ENCODE data around the gene SLC39A5.
A peak's percentile ranks its signal among the peaks of the same experiment; 100 is the strongest.
"Not testable (repeated sequence)": the region's sequence is repeated elsewhere in the genome, so short reads cannot be mapped to it uniquely, and the experiment has no call there.

Gene SLC39A5

DNA sequence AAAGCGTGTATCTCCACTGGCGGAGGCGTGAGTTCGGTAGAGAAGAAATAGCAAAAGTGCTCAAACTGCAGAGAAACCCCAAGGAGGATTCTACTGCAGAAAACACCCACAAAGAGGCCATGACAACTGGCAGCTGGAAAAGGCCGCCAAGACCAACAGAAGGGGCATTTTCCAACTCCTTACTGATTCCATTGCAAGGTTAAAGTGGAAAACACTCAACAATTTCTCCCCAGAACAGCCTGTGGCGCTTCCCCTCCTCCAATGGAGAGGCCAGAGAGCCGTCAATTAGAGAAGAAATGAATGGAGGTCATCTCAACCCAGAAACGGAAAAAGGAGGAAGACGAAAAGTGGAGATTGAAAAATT lies 29.0 kb downstream of the SLC39A5 start:
- Histone ChIP-seq H3K4me1 (peaks cover 13% of the 10 kb centered on the region), H3K36me3 (replicated peaks) (peaks cover 33% of the 10 kb centered on the region), H3K9me3 (no peaks in the 10 kb centered on the region), H3K27me3 (ENCODE audit: low read depth) (no peaks in the 10 kb centered on the region), H3K4me3 (peak overlapping the region; percentile 75)
- in situ Hi-C loops (cut with MboI; ENCODE audit: low sequenced_read_pairs) = no loop called here
- no peak for DNase-seq (ENCODE audit: low spot score in 2 of 2)

GRCh38 chr12:56260380-56260779 lies 30.5 kb downstream of the SLC39A5 start:
- in situ Hi-C loops (cut with MboI; ENCODE audit: low sequenced_read_pairs) = no loop called here

GRCh38 chr12:56260921-56261320 lies 31.1 kb downstream of the SLC39A5 start:
- Histone ChIP-seq H3K27me3 (ENCODE audit: low read depth) (no peaks in the 10 kb centered on the region), H3K36me3 (replicated peaks) (peaks cover 12% of the 10 kb centered on the region), H3K9me3 (no peaks in the 10 kb centered on the region), H3K4me1 (peaks cover 13% of the 10 kb centered on the region), H3K4me3 (no peak overlapping the region)
- in situ Hi-C loops (cut with MboI; ENCODE audit: low sequenced_read_pairs) = no loop called here
- DNase-seq (ENCODE audit: low spot score in 2 of 2) = no peak

More at GRCh38 chr12:56260380-56260779, 30.5 kb downstream of the SLC39A5 start:
- Histone ChIP-seq H3K4me3 (no peak overlapping the region), H3K27me3 (ENCODE audit: low read depth) (no peaks in the 10 kb centered on the region), H3K9me3 (no peaks in the 10 kb centered on the region), H3K4me1 (peaks cover 13% of the 10 kb centered on the region), H3K36me3 (replicated peaks) (peaks cover 17% of the 10 kb centered on the region)
- DNase-seq (ENCODE audit: low spot score in 2 of 2) = no peak

GRCh38 chr12:56261503-56262232 lies 31.8 kb downstream of the SLC39A5 start:
- peaks cover 4% of the 10 kb centered on the region for H3K36me3 ChIP-seq (replicated peaks)
- no peaks in the 10 kb centered on the region for H3K9me3 ChIP-seq
- H3K4me1 ChIP-seq = peaks cover 15% of the 10 kb centered on the region
- H3K4me3 ChIP-seq = no peak overlapping the region
- H3K27me3 ChIP-seq (ENCODE audit: low read depth) = no peaks in the 10 kb centered on the region
- no peak for DNase-seq (ENCODE audit: low spot score in 2 of 2)
- in situ Hi-C loops (cut with MboI; ENCODE audit: low sequenced_read_pairs) = no loop called here

GRCh38 chr12:56262955-56263354 lies 33.1 kb downstream of the SLC39A5 start:
- DNase-seq (ENCODE audit: low spot score in 2 of 2); H3K36me3 ChIP-seq (replicated peaks); H3K4me3 ChIP-seq; in situ Hi-C loops (cut with MboI; ENCODE audit: low sequenced_read_pairs); H3K4me1 ChIP-seq; H3K27me3 ChIP-seq (ENCODE audit: low read depth); H3K9me3 ChIP-seq: not testable (repeated sequence)

- in situ Hi-C loops (cut with MboI; ENCODE audit: low sequenced_read_pairs); H3K27me3 ChIP-seq (ENCODE audit: low read depth); H3K4me1 ChIP-seq; H3K9me3 ChIP-seq; DNase-seq (ENCODE audit: low spot score in 2 of 2): not testable (repeated sequence)
- Histone ChIP-seq H3K4me3 (peak overlapping the region; percentile 82), H3K36me3 (replicated peaks) (peaks cover 22% of the 10 kb centered on the region)
Measured at GRCh38 chr12:56266068-56266692, 36.3 kb downstream of the SLC39A5 start.

- Histone ChIP-seq H3K27me3 (ENCODE audit: low read depth) (no peaks in the 10 kb centered on the region), H3K36me3 (replicated peaks) (peaks cover 29% of the 10 kb centered on the region), H3K9me3 (no peaks in the 10 kb centered on the region), H3K4me3 (peak within 1 kb of the TSS; percentile 82), H3K4me1 (peaks cover 4% of the 10 kb centered on the region)
- peak; percentile 83 to 92 for DNase-seq (ENCODE audit: low spot score in 2 of 2)
- in situ Hi-C loops (cut with MboI; ENCODE audit: low sequenced_read_pairs) = no loop called here
Measured at GRCh38 chr12:56266693-56267442, 37.0 kb downstream of the SLC39A5 start, which contains the start of gene COQ10A. Gene COQ10A, plus strand, starts transcription at chr12:56266942. Its CDS starts 177 bp downstream, at chr12:56267119.

DNA sequence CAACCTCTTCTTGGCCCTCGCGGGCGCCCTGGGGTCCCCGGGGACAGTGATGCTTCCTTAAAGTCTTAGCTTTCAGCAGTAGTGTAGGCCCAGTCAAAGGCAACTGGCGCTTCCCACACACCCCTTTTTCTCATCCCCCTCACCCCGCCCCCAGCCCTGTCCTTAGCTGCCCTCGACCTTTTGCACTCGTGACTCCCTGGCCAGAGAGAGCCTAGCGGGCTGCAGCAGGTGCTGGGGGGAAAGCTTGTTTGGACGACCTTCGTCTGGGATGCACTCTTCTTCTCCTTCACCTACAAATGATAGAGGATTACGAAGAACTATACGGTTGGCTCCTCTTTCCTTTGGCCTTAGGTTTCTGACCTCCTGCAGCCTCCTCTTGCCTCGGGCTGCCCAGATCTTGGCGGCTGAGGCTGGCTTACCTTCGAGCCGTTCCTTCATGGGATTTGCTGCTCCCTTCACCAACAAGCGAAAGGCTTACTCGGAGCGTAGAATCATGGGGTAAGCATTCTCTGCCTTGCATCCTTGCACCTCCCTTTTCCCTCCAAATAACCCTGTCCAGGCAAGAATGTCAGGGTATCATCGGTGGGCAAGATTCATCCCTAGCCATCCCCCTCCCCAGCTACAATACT lies 37.7 kb downstream of the SLC39A5 start:
- in situ Hi-C loops (cut with MboI; ENCODE audit: low sequenced_read_pairs) = no loop called here
- no peaks in the 10 kb centered on the region for H3K27me3 ChIP-seq (ENCODE audit: low read depth)
- H3K36me3 ChIP-seq (replicated peaks) = peaks cover 36% of the 10 kb centered on the region
- H3K4me1 ChIP-seq = peaks cover 4% of the 10 kb centered on the region
- no peaks in the 10 kb centered on the region for H3K9me3 ChIP-seq
- peak in 1 of 2 experiments; percentile 49 for DNase-seq (ENCODE audit: low spot score in 2 of 2)
- H3K4me3 ChIP-seq = peak overlapping the region; percentile 82

DNA sequence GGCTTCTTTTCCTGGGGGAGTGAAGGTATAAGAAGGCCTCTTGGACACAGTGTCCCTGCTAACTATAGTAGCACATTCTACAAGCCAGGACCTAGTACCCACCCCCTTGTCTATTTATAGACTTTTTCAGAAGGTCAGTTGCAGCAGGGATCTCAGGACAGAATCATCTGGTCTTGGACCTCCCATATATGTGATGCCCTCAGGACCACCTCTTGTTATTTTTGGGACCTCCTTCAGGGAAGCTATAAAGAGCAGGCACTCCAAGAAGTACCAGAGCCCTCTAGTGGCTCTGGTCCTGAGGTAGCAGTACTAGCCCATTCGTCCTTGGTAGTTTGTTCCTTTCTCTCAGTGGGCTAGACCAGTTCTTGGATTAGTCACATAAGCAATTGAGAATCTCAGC lies 41.2 kb downstream of the SLC39A5 start:
- Histone ChIP-seq H3K27me3 (ENCODE audit: low read depth) (no peaks in the 10 kb centered on the region), H3K4me3 (no peak overlapping the region), H3K36me3 (replicated peaks) (peaks cover 69% of the 10 kb centered on the region), H3K4me1 (peaks cover 4% of the 10 kb centered on the region), H3K9me3 (no peaks in the 10 kb centered on the region)
- in situ Hi-C loops (cut with MboI; ENCODE audit: low sequenced_read_pairs) = no loop called here
- DNase-seq (ENCODE audit: low spot score in 2 of 2) = no peak

DNA sequence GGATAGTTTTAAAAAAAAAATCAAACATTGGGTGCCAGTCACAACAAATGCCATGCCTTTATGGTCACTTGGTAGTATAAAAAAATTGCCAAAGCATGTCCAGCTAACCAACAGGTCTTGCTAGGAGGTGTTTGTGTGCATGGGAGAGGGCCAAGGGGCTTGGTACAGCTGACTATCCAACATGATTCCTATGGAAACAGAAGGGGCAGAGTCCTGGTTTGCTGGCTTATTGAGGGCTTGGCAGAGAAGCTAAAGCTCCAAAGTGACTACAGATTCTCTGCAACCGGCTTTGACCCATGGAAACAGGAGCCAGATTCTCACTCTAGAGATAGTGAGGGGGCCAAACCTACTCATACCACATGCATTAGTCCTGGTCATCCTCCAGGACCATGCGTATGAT lies 42.6 kb downstream of the SLC39A5 start:
- H3K4me1 ChIP-seq; H3K27me3 ChIP-seq (ENCODE audit: low read depth); H3K4me3 ChIP-seq; H3K9me3 ChIP-seq; in situ Hi-C loops (cut with MboI; ENCODE audit: low sequenced_read_pairs); DNase-seq (ENCODE audit: low spot score in 2 of 2): not testable (repeated sequence)
- H3K36me3 ChIP-seq (replicated peaks) = peaks cover 78% of the 10 kb centered on the region

GRCh38 chr12:56274299-56274698 lies 44.4 kb downstream of the SLC39A5 start:
- peaks cover 93% of the 10 kb centered on the region for H3K36me3 ChIP-seq (replicated peaks)
- no peaks in the 10 kb centered on the region for H3K9me3 ChIP-seq
- no peaks in the 10 kb centered on the region for H3K4me1 ChIP-seq
- in situ Hi-C loops (cut with MboI; ENCODE audit: low sequenced_read_pairs) = no loop called here
- H3K27me3 ChIP-seq (ENCODE audit: low read depth) = no peaks in the 10 kb centered on the region
- no peak for DNase-seq (ENCODE audit: low spot score in 2 of 2)
- no peak overlapping the region for H3K4me3 ChIP-seq

DNA sequence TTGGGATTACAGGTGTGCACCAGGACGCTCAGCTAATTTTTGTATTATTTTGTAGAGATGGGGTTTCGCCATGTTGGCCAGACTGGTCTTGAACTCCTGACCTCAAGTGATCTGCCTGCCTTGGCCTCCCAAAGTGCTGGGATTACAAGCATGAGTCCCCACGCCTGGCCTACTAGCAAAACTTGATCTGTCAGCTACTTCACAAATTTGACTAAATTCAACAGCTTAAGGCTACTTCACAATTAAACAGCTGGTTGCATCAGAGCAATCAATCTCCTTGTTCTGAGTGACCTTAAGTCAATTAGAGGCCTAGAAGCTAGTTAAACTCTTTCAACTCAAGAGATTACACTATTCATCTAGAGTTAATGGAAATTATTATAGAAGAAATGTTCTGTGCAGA lies 49.1 kb downstream of the SLC39A5 start:
- H3K27me3 ChIP-seq (ENCODE audit: low read depth) = no peaks in the 10 kb centered on the region
- H3K36me3 ChIP-seq (replicated peaks) = peaks cover 92% of the 10 kb centered on the region
- DNase-seq (ENCODE audit: low spot score in 2 of 2) = no peak
- in situ Hi-C loops (cut with MboI; ENCODE audit: low sequenced_read_pairs) = loop anchor here (25.0 kb wide), 1 partner anchor 333 kb away; no protein-coding TSS in a partner anchor
- no peaks in the 10 kb centered on the region for H3K9me3 ChIP-seq
- H3K4me3 ChIP-seq = no peak overlapping the region
- no peaks in the 10 kb centered on the region for H3K4me1 ChIP-seq

DNA sequence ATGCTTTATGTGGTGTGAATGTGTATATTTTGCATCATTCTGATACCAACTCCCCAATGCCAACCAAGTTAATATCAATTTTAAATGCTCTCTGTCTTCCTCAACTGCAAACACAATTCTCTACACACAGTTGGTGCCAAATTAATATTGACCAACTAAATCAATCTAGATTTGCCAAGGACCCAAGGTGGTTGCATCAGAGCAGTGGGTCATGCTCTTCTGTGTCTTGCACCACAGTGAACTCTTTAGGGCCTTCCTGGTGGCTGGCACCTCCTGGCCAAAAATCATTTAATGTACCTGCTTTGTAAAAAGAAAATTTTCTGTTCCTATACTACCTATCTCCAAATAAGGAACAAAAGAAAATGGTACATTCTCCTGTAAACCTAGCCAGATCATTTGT lies 51.0 kb downstream of the SLC39A5 start:
- Histone ChIP-seq H3K4me1 (no peaks in the 10 kb centered on the region), H3K36me3 (replicated peaks) (peaks cover 86% of the 10 kb centered on the region), H3K27me3 (ENCODE audit: low read depth) (no peaks in the 10 kb centered on the region), H3K4me3 (no peak overlapping the region), H3K9me3 (no peaks in the 10 kb centered on the region)
- in situ Hi-C loops (cut with MboI; ENCODE audit: low sequenced_read_pairs) = loop anchor here (25.0 kb wide), 1 partner anchor 331 kb away; no protein-coding TSS in a partner anchor
- DNase-seq (ENCODE audit: low spot score in 2 of 2) = no peak
